SU-DHL-6 (cell line): ENCODE measurements around the gene DCTPP1.
A peak's percentile ranks its signal among the peaks of the same experiment; 100 is the strongest.

Source experiments
- H2AFZ ChIP-seq: fragments of 200-600 bp; sonication (generic); 2 replicates; pipeline ENCODE4 v1.6.1; 2014; ENCODE audit warnings: low read depth, mild to moderate bottlenecking, moderate library complexity, mixed read lengths, antibody characterized with exemption, low read length; ENCODE audit not compliant: severe bottlenecking
- H3F3A ChIP-seq: fragments of 200-600 bp; shearing (Covaris generic); 2 replicates; pipeline ENCODE4 v1.6.0; 2016; ENCODE audit warnings: antibody characterized with exemption, mild to moderate bottlenecking; ENCODE audit not compliant: insufficient read depth
- H3K27ac ChIP-seq: fragments of 200-600 bp; sonication (generic); 2 replicates; pipeline ENCODE4 v1.5.1; 2016; ENCODE audit warnings: low read depth, mild to moderate bottlenecking, low read length, moderate library complexity, mixed read lengths
- H3K27me3 ChIP-seq: fragments of 200-600 bp; sonication (generic), shearing (Covaris generic); 2 replicates; pipeline ENCODE4 v1.6.0; 2014; ENCODE audit warnings: mild to moderate bottlenecking, low read length
- H3K36me3 ChIP-seq: fragments of 200-600 bp; sonication (generic); 2 replicates; pipeline ENCODE4 v1.6.1; 2014; ENCODE audit warnings: mild to moderate bottlenecking, low read length, mixed read lengths
- H3K4me2 ChIP-seq: fragments of 300-600, 200-600 bp; shearing (Covaris generic), sonication (generic); 2 replicates; pipeline ENCODE4 v1.6.0; 2014; ENCODE audit warnings: low read length, low read depth, mild to moderate bottlenecking; ENCODE audit not compliant: poor library complexity, severe bottlenecking
- H3K4me3 ChIP-seq: fragments of 200-600 bp; sonication (generic); 2 replicates; pipeline ENCODE4 v1.5.1; 2014; ENCODE audit warnings: antibody characterized with exemption, low read length, mild to moderate bottlenecking, mixed read lengths; ENCODE audit not compliant: insufficient read depth, poor library complexity, severe bottlenecking
- H3K79me2 ChIP-seq: fragments of 200-600 bp; sonication (generic); 2 replicates; pipeline ENCODE4 v1.6.1; 2014; ENCODE audit warnings: mild to moderate bottlenecking, low read length, moderate library complexity; ENCODE audit not compliant: insufficient read depth
- H3K9ac ChIP-seq: fragments of 200-600 bp; sonication (generic); 2 replicates; pipeline ENCODE4 v1.7.0; 2014; ENCODE audit warnings: mild to moderate bottlenecking, low read length
- H3K9me2 ChIP-seq: fragments of 200-600 bp; sonication (generic); replicated peaks from 2 replicates; pipeline ENCODE4 v1.6.1; 2014; ENCODE audit warnings: low read length; ENCODE audit not compliant: insufficient read depth
- H3K9me3 ChIP-seq: fragments of 200-600 bp; sonication (generic); 2 replicates; pipeline ENCODE4 v1.6.1; 2014; ENCODE audit warnings: low read length, mixed read lengths; ENCODE audit not compliant: insufficient read depth
- H4K20me1 ChIP-seq: fragments of 200-600 bp; sonication (generic); 2 replicates; pipeline ENCODE4 v1.6.1; 2014; ENCODE audit warnings: low read depth, mild to moderate bottlenecking, antibody characterized with exemption, low read length, moderate library complexity, mixed read lengths
- CTCF ChIP-seq: fragments of 200-600 bp; sonication (generic); IDR thresholded peaks from one replicate; pipeline ENCODE4 v1.5.1; 2017; ENCODE audit warnings: antibody characterized with exemption, mild to moderate bottlenecking, low read length, moderate library complexity; ENCODE audit not compliant: insufficient read depth, poor library complexity, severe bottlenecking
- EZH2phosphoT487 ChIP-seq: fragments of 200-600 bp; sonication (generic), shearing (Covaris generic); conservative IDR thresholded peaks from 2 replicates; pipeline ENCODE4 v1.6.1; 2018; ENCODE audit warnings: mild to moderate bottlenecking, antibody characterized with exemption, low read length, moderate library complexity, mixed read lengths

Gene DCTPP1

DNA sequence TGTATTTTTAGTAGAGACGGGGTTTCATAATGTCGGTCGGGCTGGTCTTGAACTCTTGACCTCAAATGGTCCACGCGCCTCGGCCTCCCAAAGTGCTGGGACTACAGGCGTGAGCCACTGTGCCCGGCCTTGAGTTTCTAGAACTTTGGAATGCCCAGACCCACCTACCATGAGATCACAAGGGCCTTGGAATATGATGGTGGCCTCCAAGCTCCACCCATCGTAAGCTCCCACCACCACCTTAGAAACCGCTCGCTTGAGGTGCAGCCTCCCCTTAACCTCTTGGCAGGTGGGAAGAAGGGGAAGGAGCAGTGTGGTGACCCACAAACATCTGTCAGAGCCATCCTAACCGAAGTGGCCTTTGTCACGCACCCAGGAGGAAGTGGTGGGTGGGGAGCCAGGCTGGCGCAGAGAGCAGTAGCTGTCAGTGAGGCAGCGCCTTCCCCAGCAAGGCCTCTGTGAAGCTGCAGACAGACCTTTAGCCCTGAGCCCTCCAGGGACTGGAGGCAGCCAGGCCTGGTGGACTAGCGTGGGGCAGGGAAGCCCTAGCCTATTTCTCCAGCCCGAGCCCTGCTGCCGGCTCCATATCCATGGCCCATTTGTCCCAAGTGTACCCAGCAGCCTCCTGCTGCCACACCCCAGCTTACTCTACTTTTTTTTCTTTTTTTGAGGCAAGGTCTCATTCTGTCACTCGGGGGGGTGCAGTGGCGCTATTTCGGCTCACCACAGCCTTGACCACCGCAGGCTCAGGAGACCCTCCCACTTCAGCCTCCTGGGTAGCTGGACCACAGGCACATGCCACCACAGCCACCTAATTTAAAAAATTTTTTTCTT, 28.9 kb upstream of the DCTPP1 start:
- peaks cover 95% of the 10 kb centered on the region for H3F3A ChIP-seq
- H3K9me2 ChIP-seq, result no peaks in the 10 kb centered on the region
- H3K9ac ChIP-seq, result peak overlapping the region; percentile 71
- no peaks in the 10 kb centered on the region for H3K9me3 ChIP-seq
- H4K20me1 ChIP-seq, result no peaks in the 10 kb centered on the region
- H3K27ac ChIP-seq, result peak overlapping the region; percentile 98
- no peak for TF ChIP-seq CTCF
- no peak for TF ChIP-seq EZH2phosphoT487
- H3K4me2 ChIP-seq, result peak overlapping the region; percentile 72
- no peaks in the 10 kb centered on the region for H3K36me3 ChIP-seq
- peak overlapping the region; percentile 42 for H3K4me3 ChIP-seq
- no peak overlapping the region for H2AFZ ChIP-seq
- H3K79me2 ChIP-seq, result peaks cover 10% of the 10 kb centered on the region; the same call in 1 of the 2 replicates
- no peaks in the 10 kb centered on the region for H3K27me3 ChIP-seq

- Histone ChIP-seq H3K27me3 (no peaks in the 10 kb centered on the region), H2AFZ (no peak overlapping the region), H3F3A (peaks cover 95% of the 10 kb centered on the region), H3K4me2 (peak overlapping the region; percentile 72), H3K9me3 (no peaks in the 10 kb centered on the region), H3K4me3 (no peak overlapping the region), H3K9me2 (no peaks in the 10 kb centered on the region), H4K20me1 (no peaks in the 10 kb centered on the region), H3K27ac (peak overlapping the region; percentile 98), H3K79me2 (peaks cover 16% of the 10 kb centered on the region; the same call in 1 of the 2 replicates), H3K36me3 (no peaks in the 10 kb centered on the region), H3K9ac (peak overlapping the region; percentile 71)
- TF ChIP-seq EZH2phosphoT487 (no peak), CTCF (no peak)
Observed at GRCh38 chr16:30457743-30458560, 28.1 kb upstream of the DCTPP1 start.

GRCh38 chr16:30457256-30457655, 27.4 kb upstream of the DCTPP1 start:
- H3K4me2 ChIP-seq, result peak overlapping the region; percentile 72

More at GRCh38 chr16:30457256-30457655, 27.4 kb upstream of the DCTPP1 start:
- H3K27me3 ChIP-seq, result no peaks in the 10 kb centered on the region
- no peaks in the 10 kb centered on the region for H4K20me1 ChIP-seq
- H3K79me2 ChIP-seq, result peaks cover 16% of the 10 kb centered on the region; the same call in 1 of the 2 replicates
- no peaks in the 10 kb centered on the region for H3K36me3 ChIP-seq
- H2AFZ ChIP-seq, result no peak overlapping the region
- H3K9me3 ChIP-seq, result no peaks in the 10 kb centered on the region
- TF ChIP-seq CTCF (no peak), EZH2phosphoT487 (no peak)
- H3K9ac ChIP-seq, result peak overlapping the region; percentile 71
- H3F3A ChIP-seq, result peaks cover 95% of the 10 kb centered on the region
- peak overlapping the region; percentile 98 for H3K27ac ChIP-seq
- no peaks in the 10 kb centered on the region for H3K9me2 ChIP-seq
- H3K4me3 ChIP-seq, result no peak overlapping the region
